ENCODE results near the gene TRA2A. TPM values are rescaled to one million over a fixed set of nuclear protein-coding genes. Genes with fewer than 3 reads are reported as not detected.

The TRA2A gene
- total RNA-seq (67.1 TPM), polyA plus RNA-seq (ENCODE audit: insufficient read depth, low read depth, low replicate concordance) (46.4 TPM)
- long read RNA-seq, donor 1, transcript TRA2A-201 (8 exons, 1,845 nt): major isoform, 8 of 203 reads
- long read RNA-seq, donor 1, partial matches to known transcripts: 191 of 203 reads
- long read RNA-seq, donor 1, other reads (novel, unspliced or antisense): 0 of 203 reads
- long read RNA-seq, donor 2, transcript TRA2A-201 (8 exons, 1,845 nt): major isoform, 12 of 42 reads
- long read RNA-seq, donor 2, partial matches to known transcripts: 24 of 42 reads
- long read RNA-seq, donor 2, other reads (novel, unspliced or antisense): 0 of 42 reads
- long read RNA-seq, donor 3, transcript TRA2A-206 (3 exons, 661 nt): minor isoform, 7 of 53 reads
- long read RNA-seq, donor 3, transcript TRA2A-201 (8 exons, 1,845 nt): major isoform, 22 of 53 reads
- long read RNA-seq, donor 3, partial matches to known transcripts: 21 of 53 reads
- long read RNA-seq, donor 3, other reads (novel, unspliced or antisense): 0 of 53 reads
- long read RNA-seq, donor 4, transcript TRA2A-206 (3 exons, 661 nt): major isoform, 6 of 227 reads
- long read RNA-seq, donor 4, transcript TRA2A-201 (8 exons, 1,845 nt): minor isoform, 5 of 227 reads
- long read RNA-seq, donor 4, partial matches to known transcripts: 214 of 227 reads
- long read RNA-seq, donor 4, other reads (novel, unspliced or antisense): 0 of 227 reads
- long read RNA-seq, donor 5, partial matches to known transcripts: 24 of 25 reads
- long read RNA-seq, donor 5, other reads (novel, unspliced or antisense): 0 of 25 reads
- long read RNA-seq, donor 6, transcript TRA2A-201 (8 exons, 1,845 nt): major isoform, 24 of 57 reads
- long read RNA-seq, donor 6, partial matches to known transcripts: 14 of 57 reads
- long read RNA-seq, donor 6, other reads (novel, unspliced or antisense): 7 of 57 reads
- long read RNA-seq, donor 7, transcript TRA2A-201 (8 exons, 1,845 nt): major isoform, 7 of 23 reads
- long read RNA-seq, donor 7, partial matches to known transcripts: 4 of 23 reads
- long read RNA-seq, donor 7, other reads (novel, unspliced or antisense): 11 of 23 reads
- long read RNA-seq, donor 8, transcript TRA2A-206 (3 exons, 661 nt): major isoform, 7 of 179 reads
- long read RNA-seq, donor 8, transcript TRA2A-201 (8 exons, 1,845 nt): major isoform, 7 of 179 reads
- long read RNA-seq, donor 8, partial matches to known transcripts: 160 of 179 reads
- long read RNA-seq, donor 8, other reads (novel, unspliced or antisense): 0 of 179 reads
- long read RNA-seq, donor 9, transcript TRA2A-201 (8 exons, 1,845 nt): major isoform, 7 of 8 reads
- long read RNA-seq, donor 9, partial matches to known transcripts: 0 of 8 reads
- long read RNA-seq, donor 9, other reads (novel, unspliced or antisense): 0 of 8 reads
- long read RNA-seq, donor 10, transcript TRA2A-201 (8 exons, 1,845 nt): major isoform, 9 of 44 reads
- long read RNA-seq, donor 10, partial matches to known transcripts: 31 of 44 reads
- long read RNA-seq, donor 10, other reads (novel, unspliced or antisense): 0 of 44 reads

DNA sequence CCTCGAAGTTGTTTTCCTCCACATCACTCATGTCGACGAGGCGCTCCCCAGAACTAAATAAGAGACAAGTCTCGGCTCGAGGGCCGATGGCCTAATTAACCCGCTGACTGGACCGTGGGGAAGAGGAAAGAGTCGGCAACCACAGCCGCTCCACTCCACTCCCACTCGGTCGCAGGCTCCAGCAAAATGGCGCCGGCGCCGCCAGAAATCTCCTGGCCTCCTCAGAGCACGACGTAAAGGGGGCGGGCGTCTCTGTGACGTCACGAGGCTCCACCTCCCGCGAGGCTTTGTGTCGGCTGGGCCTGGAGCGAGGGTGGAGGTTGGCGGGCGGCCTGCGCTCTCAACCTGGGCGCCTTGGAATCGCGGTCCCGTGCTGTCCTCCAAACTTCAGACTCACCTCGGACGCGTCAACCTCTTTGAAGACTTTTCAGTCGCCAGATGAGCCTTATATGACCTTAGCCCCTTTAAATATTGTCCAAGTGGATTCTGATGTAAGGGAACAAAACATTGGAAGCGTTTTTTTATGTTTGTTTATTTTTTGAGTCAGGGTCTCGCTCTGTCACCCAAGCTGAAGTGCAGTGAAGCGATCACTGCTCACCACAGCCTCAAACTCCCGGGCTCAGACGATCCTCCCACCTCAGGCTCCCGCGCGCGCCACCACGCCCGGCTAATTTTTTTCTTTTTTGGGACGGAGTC, at the start of gene TRA2A:
TRA2A (minus strand) TSS at position 188 of the 696 bp plus-strand sequence; CDS start at position 31, 157 bp downstream.
- Histone ChIP-seq H3K27ac (ENCODE audit: low read depth in 2 of 2, low read length in 2 of 2) (peak within 1 kb of the TSS; percentile 98 to 100), H3K36me3 (ENCODE audit: control insufficient read depth in 2 of 3, insufficient read depth in 3 of 3, low read length in 3 of 3) (no peaks in the 10 kb centered on the region), H3K4me1 (ENCODE audit: control insufficient read depth in 2 of 3, insufficient read depth in 2 of 3, low read depth in 1 of 3, low read length in 3 of 3) (peaks cover 0 to 4% (median 3%) of the 10 kb centered on the region in 3 donors), H3K9me3 (ENCODE audit: control insufficient read depth in 2 of 3, insufficient read depth in 1 of 3, low read length in 3 of 3) (no peaks in the 10 kb centered on the region), H3K9ac (ENCODE audit: low read length in 3 of 3) (peak within 1 kb of the TSS; percentile 98 to 99 (median 99)), H3K4me3 (ENCODE audit: low read length in 3 of 3) (peak within 1 kb of the TSS; percentile 90 to 96 (median 95)), H3K27me3 (ENCODE audit: control insufficient read depth, insufficient read depth, low read length) (no peaks in the 10 kb centered on the region)
- DNase-seq (peak; percentile 97 to 99 (median 98)), FAIRE-seq (peak; percentile 80)
- TF ChIP-seq, protein P1, sequence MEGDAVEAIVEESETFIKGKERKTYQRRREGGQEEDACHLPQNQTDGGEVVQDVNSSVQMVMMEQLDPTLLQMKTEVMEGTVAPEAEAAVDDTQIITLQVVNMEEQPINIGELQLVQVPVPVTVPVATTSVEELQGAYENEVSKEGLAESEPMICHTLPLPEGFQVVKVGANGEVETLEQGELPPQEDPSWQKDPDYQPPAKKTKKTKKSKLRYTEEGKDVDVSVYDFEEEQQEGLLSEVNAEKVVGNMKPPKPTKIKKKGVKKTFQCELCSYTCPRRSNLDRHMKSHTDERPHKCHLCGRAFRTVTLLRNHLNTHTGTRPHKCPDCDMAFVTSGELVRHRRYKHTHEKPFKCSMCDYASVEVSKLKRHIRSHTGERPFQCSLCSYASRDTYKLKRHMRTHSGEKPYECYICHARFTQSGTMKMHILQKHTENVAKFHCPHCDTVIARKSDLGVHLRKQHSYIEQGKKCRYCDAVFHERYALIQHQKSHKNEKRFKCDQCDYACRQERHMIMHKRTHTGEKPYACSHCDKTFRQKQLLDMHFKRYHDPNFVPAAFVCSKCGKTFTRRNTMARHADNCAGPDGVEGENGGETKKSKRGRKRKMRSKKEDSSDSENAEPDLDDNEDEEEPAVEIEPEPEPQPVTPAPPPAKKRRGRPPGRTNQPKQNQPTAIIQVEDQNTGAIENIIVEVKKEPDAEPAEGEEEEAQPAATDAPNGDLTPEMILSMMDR (IDR thresholded peaks at IDR 0.05; ENCODE audit: borderline replicate concordance, extremely low read depth, insufficient read depth): no peak
- intact Hi-C loops (cut with DNase I): no loop called here

DNA sequence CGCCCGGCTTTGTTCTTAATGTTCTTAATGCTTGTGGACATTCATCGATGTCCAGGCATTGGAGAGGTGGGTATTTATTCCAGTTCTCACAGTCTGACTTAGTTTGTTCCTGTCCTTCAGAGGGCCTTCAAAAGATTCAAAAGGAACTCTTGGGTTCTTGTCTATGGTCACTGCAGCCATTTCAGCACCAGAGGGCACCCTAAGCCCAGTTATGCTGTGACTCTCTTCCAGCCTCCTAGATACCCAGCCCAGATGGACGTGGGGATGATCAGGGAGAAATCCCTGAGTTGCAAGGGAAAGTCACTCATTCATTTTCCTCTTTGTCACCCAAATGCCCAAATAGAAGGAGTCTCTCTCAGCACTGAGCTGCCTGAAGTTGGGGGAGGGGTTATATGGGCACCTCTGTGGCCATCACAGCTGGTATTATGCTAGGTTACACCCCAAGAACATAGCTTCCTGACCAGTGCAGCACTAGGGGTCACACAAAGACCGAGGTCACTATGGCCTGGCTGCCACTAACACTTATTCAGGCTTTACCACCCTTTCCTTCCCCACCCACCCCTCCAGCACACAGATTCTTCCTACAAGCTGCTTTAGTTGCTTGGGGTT, 38.9 kb upstream of the TRA2A start:
- no peaks in the 10 kb centered on the region for H3K36me3 ChIP-seq (ENCODE audit: control insufficient read depth in 2 of 3, insufficient read depth in 3 of 3, low read length in 3 of 3)
- FAIRE-seq (no peak), DNase-seq (peak; percentile 72 to 91 (median 83))
- TF ChIP-seq, protein P1 (IDR thresholded peaks at IDR 0.05; ENCODE audit: borderline replicate concordance, extremely low read depth, insufficient read depth): peak; percentile 90
- intact Hi-C loops (cut with DNase I): loop anchor here (5.0 kb wide), 1 partner anchor 142 kb away; the partner anchor contains the start of gene STK31
- no peaks in the 10 kb centered on the region for H3K27me3 ChIP-seq (ENCODE audit: control insufficient read depth, insufficient read depth, low read length)
- H3K27ac ChIP-seq (ENCODE audit: low read depth in 2 of 2, low read length in 2 of 2): no peak overlapping the region
- H3K4me3 ChIP-seq (ENCODE audit: low read length in 3 of 3): no peak overlapping the region
- H3K4me1 ChIP-seq (ENCODE audit: control insufficient read depth in 2 of 3, insufficient read depth in 2 of 3, low read depth in 1 of 3, low read length in 3 of 3): no peaks in the 10 kb centered on the region
- no peak overlapping the region for H3K9ac ChIP-seq (ENCODE audit: low read length in 3 of 3)
- no peaks in the 10 kb centered on the region for H3K9me3 ChIP-seq (ENCODE audit: control insufficient read depth in 2 of 3, insufficient read depth in 1 of 3, low read length in 3 of 3)

Data from kidney (tissue), 22 donors.